Measurements from ENCODE around the gene CHORDC1. TPM values are rescaled to one million over a fixed set of nuclear protein-coding genes. Genes with fewer than 3 reads are reported as not detected.

Gene CHORDC1
- total and polyA plus RNA-seq, 2 donors (not counting 3 experiments of a cell fraction or from before 2014, with no cell fraction given): 30.3 to 56.8 TPM

DNA sequence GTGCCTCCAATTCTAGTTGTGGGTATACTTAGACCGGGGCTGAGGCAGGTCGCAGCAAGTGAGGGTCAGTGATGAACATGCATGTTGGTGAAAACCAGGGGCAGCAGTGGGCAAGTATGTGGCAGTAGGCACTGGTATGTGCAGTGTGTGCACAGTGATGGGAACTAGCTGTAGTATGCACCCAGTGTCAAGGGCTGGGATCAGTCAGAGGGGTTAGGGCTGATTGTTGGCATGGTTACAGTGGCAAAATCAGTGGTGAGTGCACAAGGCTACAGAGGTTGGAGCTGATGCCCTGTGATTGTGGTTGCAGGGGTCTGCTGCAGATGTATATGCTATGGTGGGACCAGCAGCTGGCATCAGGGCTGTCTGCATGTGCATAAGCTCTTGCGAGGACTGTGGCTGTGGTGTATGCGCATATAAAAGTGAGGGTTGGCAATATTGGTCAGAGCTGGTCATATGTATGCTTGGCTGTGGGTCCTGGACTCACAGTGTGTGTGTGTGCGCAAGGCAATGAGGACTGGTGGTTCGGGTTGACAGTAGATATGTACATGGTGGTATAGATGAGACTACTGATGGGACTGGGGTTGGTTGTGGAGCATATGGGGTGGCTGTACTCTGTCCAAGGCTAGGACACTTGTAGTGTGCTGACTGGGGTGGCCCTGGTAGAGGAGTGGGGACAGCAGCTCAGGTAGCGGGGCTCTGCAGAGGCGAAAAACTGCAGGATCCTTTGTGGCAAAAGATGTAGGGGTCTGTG lies 33.7 kb upstream of the CHORDC1 start:
- Histone ChIP-seq H3K36me3 (ENCODE audit: control insufficient read depth in 2 of 2, extremely low read depth in 1 of 2, insufficient read depth in 2 of 2, low read length in 2 of 2) (no peaks in the 10 kb centered on the region), H3K4me1 (ENCODE audit: control insufficient read depth, extremely low read depth, insufficient read depth, low read length) (no peaks in the 10 kb centered on the region), H3K9ac (replicated peaks; ENCODE audit: extremely low read depth, insufficient read depth, low read length) (no peak overlapping the region), H3K27ac (ENCODE audit: insufficient read depth, low read depth, low read length) (no peak overlapping the region), H3K4me2 (ENCODE audit: insufficient read depth, low read length) (no peak overlapping the region), H3K4me3 (replicated peaks in 1 of 3; ENCODE audit: insufficient read depth in 1 of 3, low read depth in 1 of 3, low read length in 3 of 3) (no peak overlapping the region), H3K9me3 (replicated peaks; ENCODE audit: control insufficient read depth, insufficient read depth, low read length) (no peaks in the 10 kb centered on the region), H3K79me2 (ENCODE audit: control insufficient read depth, insufficient read depth, low read length) (no peaks in the 10 kb centered on the region), H3K9me1 (replicated peaks; ENCODE audit: control insufficient read depth, extremely low read depth, insufficient read depth, low read length) (no peaks in the 10 kb centered on the region), H4K20me1 (replicated peaks; ENCODE audit: control insufficient read depth, extremely low read depth, insufficient read depth, low read length) (no peaks in the 10 kb centered on the region), H2AFZ (ENCODE audit: low read depth, low read length) (no peak overlapping the region), H3K27me3 (ENCODE audit: control insufficient read depth in 2 of 2, insufficient read depth in 2 of 2, low read length in 2 of 2) (no peaks in the 10 kb centered on the region)
- intact Hi-C loops (cut with micrococcal nuclease) (no loop called here), dilution Hi-C loops (cut with MboI; ENCODE audit: extremely low pct_ligation_motif_present, low sequenced_read_pairs) (no loop called here)
- BruUV-seq (replicated peaks): no TSS peak
- ChIA-PET POLR2A (no interaction called here), CTCF (no interaction called here)
- DNase-seq (ENCODE audit: low read depth, low spot score): no peak
- FAIRE-seq: no peak
- no peak for TF ChIP-seq POLR2A (IDR thresholded peaks at IDR 0.05; ENCODE audit: low read depth, low read length)
- TF ChIP-seq EZH2 (IDR thresholded peaks at IDR 0.05; ENCODE audit: borderline replicate concordance, low read depth, low read length, severe bottlenecking): no peak

DNA sequence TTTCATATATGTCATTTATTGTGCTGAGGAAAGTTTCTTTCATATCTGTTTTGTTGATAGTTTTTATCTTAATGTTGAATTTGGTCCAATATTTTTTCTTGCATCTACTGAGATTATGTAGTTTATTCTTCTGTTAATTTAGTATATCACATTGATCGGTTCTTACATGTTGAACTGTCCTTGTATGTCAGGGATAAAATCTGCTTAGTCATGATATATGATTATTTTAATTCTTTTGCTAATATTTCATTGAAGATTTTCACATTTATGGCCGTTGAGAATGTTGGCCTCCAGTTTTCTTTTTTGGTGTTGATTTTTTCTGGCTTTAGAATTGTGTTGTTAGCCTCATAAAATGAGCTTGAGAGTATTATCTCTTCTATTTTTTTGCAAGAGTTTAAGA lies 31.2 kb upstream of the CHORDC1 start:
- no peaks in the 10 kb centered on the region for H3K4me1 ChIP-seq (ENCODE audit: control insufficient read depth, extremely low read depth, insufficient read depth, low read length)
- no peak overlapping the region for H2AFZ ChIP-seq (ENCODE audit: low read depth, low read length)
- no peaks in the 10 kb centered on the region for H3K9me3 ChIP-seq (replicated peaks; ENCODE audit: control insufficient read depth, insufficient read depth, low read length)
- DNase-seq (ENCODE audit: low read depth, low spot score): no peak
- no peaks in the 10 kb centered on the region for H3K79me2 ChIP-seq (ENCODE audit: control insufficient read depth, insufficient read depth, low read length)
- H3K9ac ChIP-seq (replicated peaks; ENCODE audit: extremely low read depth, insufficient read depth, low read length): no peak overlapping the region
- no TSS peak for BruUV-seq (replicated peaks)
- intact Hi-C loops (cut with micrococcal nuclease) (loop anchor here (5.0 kb wide), 1 partner anchor 993 kb away; no protein-coding TSS in a partner anchor), dilution Hi-C loops (cut with MboI; ENCODE audit: extremely low pct_ligation_motif_present, low sequenced_read_pairs) (no loop called here)
- H4K20me1 ChIP-seq (replicated peaks; ENCODE audit: control insufficient read depth, extremely low read depth, insufficient read depth, low read length): no peaks in the 10 kb centered on the region
- no peaks in the 10 kb centered on the region for H3K27me3 ChIP-seq (ENCODE audit: control insufficient read depth in 2 of 2, insufficient read depth in 2 of 2, low read length in 2 of 2)
- POLR2A ChIA-PET: no interaction called here
- H3K36me3 ChIP-seq (ENCODE audit: control insufficient read depth in 2 of 2, extremely low read depth in 1 of 2, insufficient read depth in 2 of 2, low read length in 2 of 2): no peaks in the 10 kb centered on the region
- H3K9me1 ChIP-seq (replicated peaks; ENCODE audit: control insufficient read depth, extremely low read depth, insufficient read depth, low read length): no peaks in the 10 kb centered on the region
- H3K27ac ChIP-seq (ENCODE audit: insufficient read depth, low read depth, low read length): no peak overlapping the region
- H3K4me2 ChIP-seq (ENCODE audit: insufficient read depth, low read length): no peak overlapping the region
- H3K4me3 ChIP-seq (replicated peaks in 1 of 3; ENCODE audit: insufficient read depth in 1 of 3, low read depth in 1 of 3, low read length in 3 of 3): no peak overlapping the region
- CTCF ChIA-PET: no interaction called here
- TF ChIP-seq POLR2AphosphoS5 (IDR thresholded peaks at IDR 0.05; ENCODE audit: insufficient read depth, low read depth, low read length): no peak
- TF ChIP-seq MYC (IDR thresholded peaks at IDR 0.05; ENCODE audit: low read depth, low read length): no peak
- TF ChIP-seq, protein P1, sequence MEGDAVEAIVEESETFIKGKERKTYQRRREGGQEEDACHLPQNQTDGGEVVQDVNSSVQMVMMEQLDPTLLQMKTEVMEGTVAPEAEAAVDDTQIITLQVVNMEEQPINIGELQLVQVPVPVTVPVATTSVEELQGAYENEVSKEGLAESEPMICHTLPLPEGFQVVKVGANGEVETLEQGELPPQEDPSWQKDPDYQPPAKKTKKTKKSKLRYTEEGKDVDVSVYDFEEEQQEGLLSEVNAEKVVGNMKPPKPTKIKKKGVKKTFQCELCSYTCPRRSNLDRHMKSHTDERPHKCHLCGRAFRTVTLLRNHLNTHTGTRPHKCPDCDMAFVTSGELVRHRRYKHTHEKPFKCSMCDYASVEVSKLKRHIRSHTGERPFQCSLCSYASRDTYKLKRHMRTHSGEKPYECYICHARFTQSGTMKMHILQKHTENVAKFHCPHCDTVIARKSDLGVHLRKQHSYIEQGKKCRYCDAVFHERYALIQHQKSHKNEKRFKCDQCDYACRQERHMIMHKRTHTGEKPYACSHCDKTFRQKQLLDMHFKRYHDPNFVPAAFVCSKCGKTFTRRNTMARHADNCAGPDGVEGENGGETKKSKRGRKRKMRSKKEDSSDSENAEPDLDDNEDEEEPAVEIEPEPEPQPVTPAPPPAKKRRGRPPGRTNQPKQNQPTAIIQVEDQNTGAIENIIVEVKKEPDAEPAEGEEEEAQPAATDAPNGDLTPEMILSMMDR (IDR thresholded peaks at IDR 0.05; ENCODE audit: extremely low read depth in 1 of 2, insufficient read depth in 1 of 2, low read depth in 1 of 2, low read length in 2 of 2): no peak
- no peak for TF ChIP-seq POLR2A (IDR thresholded peaks at IDR 0.05; ENCODE audit: low read depth, low read length)
- no peak for TF ChIP-seq GATA2 (IDR thresholded peaks at IDR 0.05; ENCODE audit: insufficient read depth, insufficient read length, low read depth, low read length)
- no peak for TF ChIP-seq JUN (IDR thresholded peaks at IDR 0.05; ENCODE audit: borderline replicate concordance, insufficient read depth, insufficient read length, low read depth)
- no peak for TF ChIP-seq EZH2 (IDR thresholded peaks at IDR 0.05; ENCODE audit: borderline replicate concordance, low read depth, low read length, severe bottlenecking)
- TF ChIP-seq, protein P2, sequence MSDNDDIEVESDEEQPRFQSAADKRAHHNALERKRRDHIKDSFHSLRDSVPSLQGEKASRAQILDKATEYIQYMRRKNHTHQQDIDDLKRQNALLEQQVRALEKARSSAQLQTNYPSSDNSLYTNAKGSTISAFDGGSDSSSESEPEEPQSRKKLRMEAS (IDR thresholded peaks at IDR 0.05; ENCODE audit: insufficient read depth, insufficient read length): no peak
- no peak for TF ChIP-seq FOS (IDR thresholded peaks at IDR 0.05; ENCODE audit: borderline replicate concordance, insufficient read depth, low read length)
- FAIRE-seq: no peak

All from endothelial cell of umbilical vein (primary cell).